CD4-positive, alpha-beta T cell (primary cell): Measurements from ENCODE around the gene OTOGL. TPM values are rescaled to one million over a fixed set of nuclear protein-coding genes. Genes with fewer than 3 reads are reported as not detected.

Source experiments
- ATAC-seq: fragments of 200-7000 bp; cut with Tn5 transposase; one replicate; pipeline ENCODE4 v1.10.0; 2022; ENCODE audit warnings: mild to moderate bottlenecking; ENCODE audit not compliant: poor library complexity
- CTCF ChIA-PET: fragments of 350-600 bp; sonication (Branson Sonifier 250); formaldehyde crosslinking; loops from one replicate; lab custom pipeline; 2021; ENCODE audit warnings: antibody characterized with exemption, inconsistent platforms; lab: Charles Lee
- POLR2A ChIA-PET: fragments of 350-600 bp; sonication (Branson Sonifier 250); formaldehyde crosslinking; loops from one replicate; lab custom pipeline; 2021; ENCODE audit warnings: antibody characterized with exemption, inconsistent platforms; lab: Charles Lee
- DNase-seq, 14 experiments: peaks; one replicate each; pipeline ENCODE4 v3.0.0-alpha.2; 2013 to 2020; ENCODE audit warnings: mixed read lengths in 2 of 14
- H3K27ac ChIP-seq, 2 donors: one replicate each; pipeline versions ENCODE4 v1.5.1 to v1.7.0; 2013; ENCODE audit warnings: low read length in 2 of 2, low read depth in 1 of 2, mild to moderate bottlenecking in 1 of 2
- H3K27me3 ChIP-seq, 2 experiments: 1 replicate in 1 of 2; 2 replicates in 1 of 2; pipeline versions ENCODE4 v1.6.1 to v1.7.0; 2013; ENCODE audit warnings: low read length in 2 of 2, control low read depth in 1 of 2, mild to moderate bottlenecking in 1 of 2, moderate library complexity in 1 of 2; ENCODE audit not compliant: insufficient read depth in 2 of 2, control insufficient read depth in 1 of 2
- H3K36me3 ChIP-seq: one replicate; pipeline ENCODE4 v1.6.1; 2013; ENCODE audit warnings: low read length, control low read depth; ENCODE audit not compliant: insufficient read depth
- H3K4me1 ChIP-seq: one replicate; pipeline ENCODE4 v1.6.1; 2013; ENCODE audit warnings: low read length, control low read depth; ENCODE audit not compliant: insufficient read depth
- H3K4me3 ChIP-seq: one replicate; pipeline ENCODE4 v1.5.1; 2013; ENCODE audit warnings: mild to moderate bottlenecking, low read length, moderate library complexity
- H3K9me3 ChIP-seq, 2 experiments: 1 replicate in 1 of 2; 2 replicates in 1 of 2; pipeline versions ENCODE4 v1.6.1 to v1.7.0; 2013; ENCODE audit warnings: low read length in 2 of 2, mild to moderate bottlenecking in 2 of 2, control low read depth in 1 of 2, moderate library complexity in 1 of 2; ENCODE audit not compliant: control insufficient read depth in 1 of 2, insufficient read depth in 1 of 2
- H3K27ac Mint-ChIP-seq: one replicate; pipeline ENCODE4 v1.8.0; 2020; ENCODE audit warnings: mixed read lengths
- H3K27me3 Mint-ChIP-seq: one replicate; pipeline ENCODE4 v1.8.0; 2021; ENCODE audit warnings: mixed read lengths
- H3K36me3 Mint-ChIP-seq: one replicate; pipeline ENCODE4 v1.8.0; 2021; ENCODE audit warnings: low read depth, mixed read lengths
- H3K4me1 Mint-ChIP-seq: one replicate; pipeline ENCODE4 v1.8.0; 2021; ENCODE audit warnings: low read depth, mixed read lengths
- H3K4me3 Mint-ChIP-seq: one replicate; pipeline ENCODE4 v1.8.0; 2020; ENCODE audit warnings: mild to moderate bottlenecking, mixed read lengths
- H3K9me3 Mint-ChIP-seq: one replicate; pipeline ENCODE4 v1.8.0; 2020; ENCODE audit warnings: mixed read lengths
- intact Hi-C, 2 experiments: fragments of 100-400 bp; cut with DNase I in 1 of 2; cut with micrococcal nuclease in 1 of 2; formaldehyde crosslinking; loops; one replicate each; pipeline versions ENCODE4 v1.15.1 to v1.9.0; 2023 to 2025; cut with DNase I, micrococcal nuclease
- total RNA-seq, 174 experiments: library from RNA in 2 of 174; stranded (reverse) in 2 of 174; gene quantifications; one replicate each; pipeline ENCODE4 v1.2.3 and lab custom pipeline; 2021 to 2026
- TF ChIP-seq, protein P1 (sequence below): fragments of 200-600 bp; IDR thresholded peaks from one replicate; pipeline ENCODE4 v1.8.0; 2022; ENCODE audit warnings: antibody characterized with exemption, mild to moderate bottlenecking

The OTOGL gene
- total RNA-seq, 2 experiments from 2014 or later, result not detected

DNA sequence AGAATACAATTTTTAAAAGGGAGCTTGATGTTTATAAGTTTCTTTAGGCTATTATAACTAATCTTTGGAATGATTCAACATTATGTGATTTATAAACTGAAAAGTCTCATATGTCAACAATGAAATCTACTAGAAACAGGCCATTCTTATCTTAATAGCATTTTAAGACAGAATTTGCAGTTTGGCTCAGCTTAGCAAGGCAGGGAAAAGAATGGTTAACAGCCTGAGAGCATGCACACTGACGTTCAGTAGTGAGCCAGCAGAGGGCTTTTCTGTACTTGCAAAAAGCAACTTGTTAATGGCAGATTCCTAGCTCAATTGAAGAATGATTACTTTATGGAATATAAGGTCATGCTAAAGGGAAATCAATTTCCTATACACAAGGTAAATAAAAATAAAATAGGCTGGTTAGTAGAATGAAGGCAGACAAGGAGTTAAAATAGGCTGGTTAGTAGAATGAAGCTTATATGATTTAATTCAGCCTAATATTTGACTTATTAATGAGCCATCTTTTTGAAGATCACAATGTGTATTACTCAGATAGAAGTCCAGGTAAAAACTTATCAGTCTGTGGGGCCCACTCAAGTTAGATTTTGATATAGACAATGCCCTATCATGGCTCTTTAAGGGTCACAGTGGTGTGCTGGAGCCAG lies 95.9 kb downstream of the OTOGL start:
- intact Hi-C loops, result no loop called here
- TF ChIP-seq, protein P1, sequence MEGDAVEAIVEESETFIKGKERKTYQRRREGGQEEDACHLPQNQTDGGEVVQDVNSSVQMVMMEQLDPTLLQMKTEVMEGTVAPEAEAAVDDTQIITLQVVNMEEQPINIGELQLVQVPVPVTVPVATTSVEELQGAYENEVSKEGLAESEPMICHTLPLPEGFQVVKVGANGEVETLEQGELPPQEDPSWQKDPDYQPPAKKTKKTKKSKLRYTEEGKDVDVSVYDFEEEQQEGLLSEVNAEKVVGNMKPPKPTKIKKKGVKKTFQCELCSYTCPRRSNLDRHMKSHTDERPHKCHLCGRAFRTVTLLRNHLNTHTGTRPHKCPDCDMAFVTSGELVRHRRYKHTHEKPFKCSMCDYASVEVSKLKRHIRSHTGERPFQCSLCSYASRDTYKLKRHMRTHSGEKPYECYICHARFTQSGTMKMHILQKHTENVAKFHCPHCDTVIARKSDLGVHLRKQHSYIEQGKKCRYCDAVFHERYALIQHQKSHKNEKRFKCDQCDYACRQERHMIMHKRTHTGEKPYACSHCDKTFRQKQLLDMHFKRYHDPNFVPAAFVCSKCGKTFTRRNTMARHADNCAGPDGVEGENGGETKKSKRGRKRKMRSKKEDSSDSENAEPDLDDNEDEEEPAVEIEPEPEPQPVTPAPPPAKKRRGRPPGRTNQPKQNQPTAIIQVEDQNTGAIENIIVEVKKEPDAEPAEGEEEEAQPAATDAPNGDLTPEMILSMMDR, result no peak
- Histone ChIP-seq H3K36me3 (no peaks in the 10 kb centered on the region), H3K4me1 (no peaks in the 10 kb centered on the region), H3K27ac (no peak overlapping the region), H3K9me3 (no peaks in the 10 kb centered on the region), H3K27me3 (no peaks in the 10 kb centered on the region), H3K4me3 (no peak overlapping the region)
- ATAC-seq, result no peak
- Mint-ChIP-seq H3K4me1 (no peaks in the 10 kb centered on the region), H3K27me3 (peaks cover 7% of the 10 kb centered on the region), H3K9me3 (no peaks in the 10 kb centered on the region), H3K36me3 (no peaks in the 10 kb centered on the region), H3K27ac (no peak overlapping the region), H3K4me3 (no peak overlapping the region)
- ChIA-PET POLR2A (interaction anchor here (0.7 kb wide), 1 partner anchor 41 kb away, joined by 3 read pairs; no protein-coding TSS in a partner anchor), CTCF (no interaction called here)
- DNase-seq, result no peak

DNA sequence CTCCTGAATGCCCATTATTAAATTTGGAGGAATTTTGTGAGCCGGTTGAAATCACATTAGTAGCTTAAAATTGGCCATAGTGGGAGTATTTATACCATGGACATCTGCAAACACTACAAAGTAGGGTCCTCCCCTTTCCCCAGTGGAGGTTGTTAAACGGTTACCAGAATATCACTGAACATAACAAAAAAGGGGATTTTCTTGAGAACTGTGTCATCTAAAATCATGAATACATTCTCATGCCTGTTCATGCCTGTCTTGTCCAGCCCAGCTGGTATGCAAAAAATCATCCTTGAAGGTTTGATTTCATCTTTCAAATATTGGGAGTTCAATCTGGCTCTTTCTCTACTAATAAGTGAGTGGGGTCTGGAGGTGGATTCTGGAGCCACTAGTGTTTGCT lies 96.4 kb downstream of the OTOGL start:
- Mint-ChIP-seq H3K4me1 (no peaks in the 10 kb centered on the region), H3K27ac (no peak overlapping the region), H3K4me3 (no peak overlapping the region), H3K27me3 (peaks cover 7% of the 10 kb centered on the region), H3K36me3 (no peaks in the 10 kb centered on the region), H3K9me3 (no peaks in the 10 kb centered on the region)
- ATAC-seq (no peak), DNase-seq (no peak)
- Histone ChIP-seq H3K36me3 (no peaks in the 10 kb centered on the region), H3K27me3 (no peaks in the 10 kb centered on the region), H3K4me3 (no peak overlapping the region), H3K4me1 (no peaks in the 10 kb centered on the region), H3K9me3 (no peaks in the 10 kb centered on the region), H3K27ac (no peak overlapping the region)
- ChIA-PET POLR2A (interaction anchor here (0.7 kb wide), 1 partner anchor 41 kb away, joined by 3 read pairs; no protein-coding TSS in a partner anchor), CTCF (no interaction called here)
- TF ChIP-seq, protein P1, result no peak
- intact Hi-C loops, result no loop called here

DNA sequence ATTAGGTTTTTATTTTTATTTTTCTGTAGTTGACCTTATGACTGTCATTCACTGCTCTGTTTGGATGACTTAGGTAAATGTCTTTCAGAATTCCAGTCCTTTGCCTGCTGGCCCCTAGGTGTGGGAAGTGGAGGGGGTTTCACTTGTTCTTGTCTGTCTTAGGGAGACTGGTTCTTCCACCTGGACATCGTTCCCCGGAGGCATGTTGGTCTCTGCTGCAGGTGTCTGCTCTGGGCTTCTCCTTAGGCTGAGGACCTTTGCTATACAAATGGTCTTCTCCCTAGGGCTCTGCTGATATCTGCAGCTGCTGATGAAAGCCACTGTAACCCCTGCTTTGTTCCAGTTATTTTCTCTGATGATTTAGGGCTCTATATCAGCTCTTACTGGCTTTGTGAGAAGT lies 97.1 kb downstream of the OTOGL start:
- Mint-ChIP-seq H3K27me3 (peaks cover 7% of the 10 kb centered on the region), H3K9me3 (no peaks in the 10 kb centered on the region), H3K4me1 (no peaks in the 10 kb centered on the region), H3K36me3 (no peaks in the 10 kb centered on the region), H3K4me3 (no peak overlapping the region), H3K27ac (no peak overlapping the region)
- H3K4me1 ChIP-seq, result no peaks in the 10 kb centered on the region
- no peaks in the 10 kb centered on the region for H3K27me3 ChIP-seq
- H3K9me3 ChIP-seq, result no peaks in the 10 kb centered on the region
- no peak for ATAC-seq
- ChIA-PET CTCF (no interaction called here), POLR2A (no interaction called here)
- H3K27ac ChIP-seq, result no peak overlapping the region
- no peaks in the 10 kb centered on the region for H3K36me3 ChIP-seq
- TF ChIP-seq, protein P1, result no peak
- DNase-seq, result no peak
- no peak overlapping the region for H3K4me3 ChIP-seq
- intact Hi-C loops, result no loop called here
